Glutamatergic neuron (in vitro differentiated cells): ENCODE measurements around the gene PML. TPM values are rescaled to one million over a fixed set of nuclear protein-coding genes. Genes with fewer than 3 reads are reported as not detected.

Experiments used
- DNase-seq: peaks from one replicate; pipeline ENCODE4 v3.0.0; 2022
- H3K27ac Mint-ChIP-seq: one replicate; pipeline ENCODE4 v1.8.0; 2020; ENCODE audit warnings: mild to moderate bottlenecking, mixed read lengths, inconsistent platforms; ENCODE audit not compliant: unreplicated experiment
- H3K27me3 Mint-ChIP-seq: one replicate; pipeline ENCODE4 v1.8.0; 2020; ENCODE audit warnings: mild to moderate bottlenecking, moderate library complexity, mixed read lengths, inconsistent platforms; ENCODE audit not compliant: unreplicated experiment
- H3K36me3 Mint-ChIP-seq: one replicate; pipeline ENCODE4 v1.8.0; 2020; ENCODE audit warnings: mild to moderate bottlenecking, mixed read lengths, inconsistent platforms; ENCODE audit not compliant: unreplicated experiment
- H3K4me1 Mint-ChIP-seq: one replicate; pipeline ENCODE4 v1.8.0; 2020; ENCODE audit warnings: mild to moderate bottlenecking, low read depth, mixed read lengths, inconsistent platforms; ENCODE audit not compliant: unreplicated experiment
- H3K4me3 Mint-ChIP-seq: one replicate; pipeline ENCODE4 v1.8.0; 2020; ENCODE audit warnings: mild to moderate bottlenecking, mixed read lengths, inconsistent platforms; ENCODE audit not compliant: unreplicated experiment
- H3K9me3 Mint-ChIP-seq: one replicate; pipeline ENCODE4 v1.8.0; 2020; ENCODE audit warnings: mild to moderate bottlenecking, moderate library complexity, mixed read lengths, inconsistent platforms; ENCODE audit not compliant: unreplicated experiment
- CTCF ChIP-seq: fragments of 200-600 bp; sonication (generic); IDR thresholded peaks from one replicate; pipeline ENCODE4 v1.5.0; 2021; ENCODE audit not compliant: partially characterized antibody, unreplicated experiment
- total RNA-seq: library from RNA; stranded (reverse); fragmentation: NEBNext Ultra II Directional; extraction: Animal tissue kit (Norgen Biotek cat#: 25700); gene quantifications from one replicate; pipeline ENCODE4 v1.2.1, GENCODE V29; 2021; ENCODE audit not compliant: unreplicated experiment

Gene PML
- total RNA-seq, 1 donor from 2014 or later, result 27.6 TPM

- H3K27me3 Mint-ChIP-seq, result peaks cover 2% of the 10 kb centered on the region
- H3K36me3 Mint-ChIP-seq, result no peaks in the 10 kb centered on the region
- TF ChIP-seq CTCF, result no peak
- peak overlapping the region; percentile 30 for H3K27ac Mint-ChIP-seq
- H3K4me1 Mint-ChIP-seq, result peaks cover 25% of the 10 kb centered on the region
- no peaks in the 10 kb centered on the region for H3K9me3 Mint-ChIP-seq
- no peak for DNase-seq
- no peak overlapping the region for H3K4me3 Mint-ChIP-seq
Observed at GRCh38 chr15:73962433-73962832, 32.1 kb upstream of the PML start.

GRCh38 chr15:73964736-73965093, 29.8 kb upstream of the PML start:
- peak; percentile 91 for DNase-seq
- Mint-ChIP-seq H3K36me3 (no peaks in the 10 kb centered on the region), H3K27me3 (no peaks in the 10 kb centered on the region), H3K4me3 (peak overlapping the region; percentile 65), H3K9me3 (no peaks in the 10 kb centered on the region), H3K27ac (peak overlapping the region; percentile 89), H3K4me1 (peaks cover 25% of the 10 kb centered on the region)
- peak; percentile 94 for TF ChIP-seq CTCF

- peak; percentile 66 for TF ChIP-seq CTCF
- peak; percentile 76 for DNase-seq
- Mint-ChIP-seq H3K9me3 (no peaks in the 10 kb centered on the region), H3K27me3 (no peaks in the 10 kb centered on the region), H3K36me3 (no peaks in the 10 kb centered on the region), H3K27ac (peak overlapping the region; percentile 89), H3K4me3 (peak overlapping the region; percentile 42), H3K4me1 (peaks cover 25% of the 10 kb centered on the region)
Observed at GRCh38 chr15:73965094-73965757, 29.3 kb upstream of the PML start.

- Mint-ChIP-seq H3K4me1 (peaks cover 25% of the 10 kb centered on the region), H3K4me3 (peak overlapping the region; percentile 7), H3K27ac (peak overlapping the region; percentile 9), H3K36me3 (no peaks in the 10 kb centered on the region), H3K27me3 (no peaks in the 10 kb centered on the region), H3K9me3 (no peaks in the 10 kb centered on the region)
- no peak for TF ChIP-seq CTCF
- DNase-seq, result no peak
Observed at GRCh38 chr15:73965758-73966113, 28.8 kb upstream of the PML start.

GRCh38 chr15:73968461-73968860, 26.1 kb upstream of the PML start:
- no peak overlapping the region for H3K4me3 Mint-ChIP-seq
- DNase-seq, result no peak
- H3K4me1 Mint-ChIP-seq, result peaks cover 21% of the 10 kb centered on the region
- no peaks in the 10 kb centered on the region for H3K27me3 Mint-ChIP-seq
- H3K36me3 Mint-ChIP-seq, result no peaks in the 10 kb centered on the region
- H3K27ac Mint-ChIP-seq, result no peak overlapping the region
- H3K9me3 Mint-ChIP-seq, result no peaks in the 10 kb centered on the region
- no peak for TF ChIP-seq CTCF
